Colon (tissue), 2 donors: ENCODE measurements around the gene MYO5A.
"Not testable (repeated sequence)": the region's sequence is repeated elsewhere in the genome, so short reads cannot be mapped to it uniquely, and the experiment has no call there.

Experiments used
- FAIRE-seq: peaks from 2 replicates; lab custom pipeline; 2012; peaks lifted over from hg19 to GRCh38; lab: Jason Lieb, UNC
- donor health status: control.
- donor health status: control.

The MYO5A gene

GRCh38 chr15:52540374-52541012 is 11.8 kb upstream of the MYO5A start:
- no peak for FAIRE-seq

- FAIRE-seq, result no peak
Observed at GRCh38 chr15:52537459-52537858, 8.8 kb upstream of the MYO5A start.

GRCh38 chr15:52532427-52532826 is 3.7 kb upstream of the MYO5A start:
- no peak for FAIRE-seq

- no peak for FAIRE-seq
Observed at GRCh38 chr15:52529940-52530339, 1.3 kb upstream of the MYO5A start.

GRCh38 chr15:52529341-52529924 is 753 bp upstream of the MYO5A start:
- no peak for FAIRE-seq

- no peak for FAIRE-seq
Observed at GRCh38 chr15:52527911-52528563, 643 bp downstream of the MYO5A start.

- FAIRE-seq, result no peak
Observed at GRCh38 chr15:52527196-52527910, 1.3 kb downstream of the MYO5A start.

- no peak for FAIRE-seq
Observed at GRCh38 chr15:52524223-52525136, 4.2 kb downstream of the MYO5A start.

GRCh38 chr15:52523647-52524046 is 5.0 kb downstream of the MYO5A start:
- FAIRE-seq, result no peak

GRCh38 chr15:52523192-52523591 is 5.5 kb downstream of the MYO5A start:
- FAIRE-seq, result no peak

GRCh38 chr15:52521682-52522081 is 7.0 kb downstream of the MYO5A start:
- FAIRE-seq, result no peak

GRCh38 chr15:52520421-52520820 is 8.3 kb downstream of the MYO5A start:
- FAIRE-seq, result no peak

GRCh38 chr15:52518487-52519371 is 10.0 kb downstream of the MYO5A start:
- no peak for FAIRE-seq

- FAIRE-seq, result no peak
Observed at GRCh38 chr15:52517014-52517413, 11.7 kb downstream of the MYO5A start.

GRCh38 chr15:52515343-52515742 is 13.3 kb downstream of the MYO5A start:
- FAIRE-seq, result no peak

- FAIRE-seq, result no peak
Observed at GRCh38 chr15:52514482-52514881, 14.2 kb downstream of the MYO5A start.

GRCh38 chr15:52512869-52513268 is 15.8 kb downstream of the MYO5A start:
- not testable (repeated sequence) for FAIRE-seq

- FAIRE-seq, result no peak
Observed at GRCh38 chr15:52511084-52511483, 17.6 kb downstream of the MYO5A start.

- no peak for FAIRE-seq
Observed at GRCh38 chr15:52509500-52510245, 19.0 kb downstream of the MYO5A start.

- no peak for FAIRE-seq
Observed at GRCh38 chr15:52506549-52506948, 22.1 kb downstream of the MYO5A start.
